ENCODE measurements around the gene NAV2.

The NAV2 gene

DNA sequence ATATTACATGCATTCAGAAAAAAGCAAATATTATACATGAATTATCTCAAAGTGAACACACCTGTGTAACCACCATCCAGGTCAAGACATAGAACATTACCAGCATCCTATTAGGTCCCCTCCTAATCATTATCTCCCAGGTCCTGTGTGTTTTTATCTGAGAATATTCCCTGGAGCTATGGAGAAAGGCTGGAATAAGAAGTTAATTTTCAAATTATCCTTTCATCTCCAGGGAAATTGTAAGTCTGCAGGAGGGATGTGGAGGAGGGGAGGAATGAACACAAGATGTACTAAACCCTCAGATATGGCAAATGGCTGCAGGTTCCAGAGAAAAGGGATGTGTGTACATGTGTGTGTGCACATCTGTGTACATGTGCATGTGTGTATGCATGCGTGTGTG, 25.2 kb upstream of the NAV2 start:
- DNase-seq, result no peak

DNA sequence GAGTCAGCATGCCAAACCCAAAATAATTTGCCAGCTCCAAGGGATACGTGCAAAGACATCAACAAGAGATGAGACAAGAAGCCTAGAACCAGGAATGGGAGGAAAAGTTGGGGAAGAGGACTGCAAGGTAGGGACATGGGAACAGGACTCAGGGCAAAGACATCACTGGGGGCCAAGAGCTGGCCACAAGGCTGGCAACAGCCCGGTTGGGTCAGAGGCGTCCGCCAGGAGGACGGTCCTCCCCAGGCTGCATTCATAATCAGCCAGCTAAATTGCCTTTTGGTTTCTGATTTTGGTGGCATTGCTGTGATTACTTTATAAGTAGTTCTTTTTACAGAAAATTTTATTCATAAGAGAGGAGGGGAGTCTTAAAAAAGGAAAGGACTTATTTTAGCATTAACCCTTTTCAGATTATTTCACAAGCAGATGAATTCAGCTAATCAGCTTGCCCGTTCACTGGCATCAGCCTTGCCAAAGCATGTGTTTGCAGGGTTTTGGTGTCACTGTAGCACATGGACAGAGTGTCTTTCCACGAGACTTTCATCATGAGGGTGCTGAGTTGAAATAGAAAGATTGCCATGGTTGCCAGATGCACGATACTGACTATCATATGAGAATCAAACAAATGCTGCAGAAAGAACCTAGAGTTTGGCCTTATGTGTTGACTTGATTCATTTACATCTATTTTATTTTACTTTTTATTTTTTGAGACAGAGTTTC, 23.2 kb upstream of the NAV2 start:
- no peak for DNase-seq

DNA sequence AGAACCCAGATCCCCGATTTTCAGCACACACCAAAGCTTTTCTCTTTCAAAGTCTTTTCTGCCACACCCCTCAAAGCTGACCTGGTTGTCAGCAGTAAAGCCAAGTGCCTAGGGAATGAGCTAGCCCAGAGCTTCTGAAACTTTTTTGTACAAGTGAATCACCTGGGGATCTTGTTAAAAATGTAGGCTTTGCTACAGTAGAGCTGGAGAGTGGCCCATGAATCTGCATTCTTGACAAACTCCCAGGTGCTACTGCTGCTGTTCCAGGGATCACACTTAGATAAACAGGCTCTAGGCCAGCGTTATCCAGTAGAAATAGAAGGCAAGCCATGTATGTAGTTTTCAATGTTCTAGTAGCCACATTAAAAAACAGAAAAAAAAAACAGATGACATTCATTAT, 21.8 kb upstream of the NAV2 start:
- DNase-seq, result no peak

DNA sequence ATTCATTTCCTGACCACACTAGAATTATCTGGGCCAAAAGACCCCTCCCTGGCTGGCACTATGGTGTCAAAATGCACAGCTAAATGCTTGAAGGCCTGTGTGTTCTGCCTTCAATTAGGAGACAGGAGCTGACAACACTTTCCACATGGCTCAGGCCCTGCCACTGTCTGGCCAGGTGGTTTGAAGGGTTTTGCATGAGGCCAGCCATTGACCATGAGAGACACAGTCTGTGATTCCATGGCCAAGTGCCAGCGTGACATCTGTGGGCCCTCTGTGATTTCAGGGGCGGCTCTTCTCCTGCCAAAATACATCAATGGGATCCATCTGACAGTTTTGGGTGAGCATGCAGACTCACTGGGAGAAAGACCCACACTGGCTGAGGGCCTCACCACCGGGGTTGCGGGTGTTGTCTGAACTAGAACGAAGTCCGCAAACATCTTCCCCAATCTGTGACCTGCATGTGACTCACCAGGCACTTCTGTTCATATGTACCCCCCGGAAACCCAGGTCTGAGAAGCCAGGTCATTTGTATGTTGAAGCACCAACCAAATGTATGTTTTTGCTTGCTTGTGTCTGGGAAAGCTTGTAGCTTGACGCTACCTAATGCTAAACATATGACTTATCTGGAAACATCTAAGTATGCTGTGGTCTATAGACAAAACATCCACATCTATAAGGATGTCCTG, 20.7 kb upstream of the NAV2 start:
- peak; percentile 47 for DNase-seq

DNA sequence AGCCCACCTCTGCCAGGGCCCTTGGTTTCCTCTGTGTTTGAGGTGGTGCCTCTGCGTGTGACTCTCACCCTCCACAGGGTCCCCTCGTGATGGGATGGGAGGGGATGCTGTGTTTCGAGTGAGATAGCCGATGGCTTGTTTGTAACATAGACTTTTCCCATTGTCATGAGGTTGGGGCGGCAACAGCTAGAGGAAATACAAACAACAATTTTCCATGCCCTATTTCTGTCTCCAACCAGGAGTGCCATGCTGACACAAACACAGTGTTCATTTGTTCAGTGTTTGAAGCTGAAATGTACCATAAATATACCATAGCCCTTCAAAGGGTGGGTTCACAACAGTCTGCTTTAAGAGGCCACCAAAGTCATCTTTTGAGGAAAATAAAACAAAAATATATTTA, 19.5 kb upstream of the NAV2 start:
- DNase-seq, result no peak

DNA sequence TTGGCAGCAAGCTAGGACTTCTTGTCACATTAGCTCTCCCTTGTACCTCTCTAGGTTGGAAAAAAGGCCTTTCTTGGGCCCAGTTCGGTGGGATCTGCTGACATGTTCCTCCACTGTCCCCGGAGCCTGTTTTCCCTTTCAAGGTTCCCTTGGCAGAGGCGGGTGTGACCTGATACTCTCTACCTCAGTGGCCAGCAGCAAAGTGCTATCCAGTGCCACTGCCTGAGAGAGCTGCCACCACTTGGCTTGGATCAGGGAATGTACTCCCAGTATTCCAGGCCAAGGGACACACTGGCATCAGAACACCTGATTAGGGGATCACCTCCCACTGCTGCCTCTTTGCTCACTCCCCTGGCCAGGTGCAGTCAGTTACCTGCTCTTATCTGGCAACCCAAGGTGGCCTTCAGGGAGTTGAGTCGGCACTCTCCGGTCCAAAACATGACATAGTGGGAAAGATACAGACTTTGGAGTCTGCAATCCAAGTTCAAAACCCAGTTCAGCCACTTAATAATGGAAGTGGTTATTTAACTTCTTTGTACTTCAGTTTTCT, 17.8 kb upstream of the NAV2 start:
- no peak for DNase-seq

DNA sequence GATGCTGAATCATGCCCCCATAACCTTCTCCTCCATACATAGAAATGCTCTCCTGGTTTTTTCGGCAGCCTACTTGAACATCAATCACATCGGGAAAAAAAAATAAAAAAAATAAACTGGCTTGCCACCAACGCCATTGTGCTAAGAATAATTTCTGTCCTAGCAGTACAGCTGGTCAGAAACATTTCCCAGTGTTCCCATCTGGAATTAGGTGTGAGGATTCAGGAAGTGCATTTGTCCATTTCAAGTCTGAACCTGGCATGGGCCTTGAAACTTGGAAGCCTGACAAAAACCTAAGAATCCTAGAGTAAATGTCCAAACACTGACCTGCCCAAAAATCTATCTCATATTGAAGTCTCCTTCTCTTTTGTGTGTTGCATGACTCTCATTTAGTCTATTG, 16.6 kb upstream of the NAV2 start:
- no peak for DNase-seq

DNA sequence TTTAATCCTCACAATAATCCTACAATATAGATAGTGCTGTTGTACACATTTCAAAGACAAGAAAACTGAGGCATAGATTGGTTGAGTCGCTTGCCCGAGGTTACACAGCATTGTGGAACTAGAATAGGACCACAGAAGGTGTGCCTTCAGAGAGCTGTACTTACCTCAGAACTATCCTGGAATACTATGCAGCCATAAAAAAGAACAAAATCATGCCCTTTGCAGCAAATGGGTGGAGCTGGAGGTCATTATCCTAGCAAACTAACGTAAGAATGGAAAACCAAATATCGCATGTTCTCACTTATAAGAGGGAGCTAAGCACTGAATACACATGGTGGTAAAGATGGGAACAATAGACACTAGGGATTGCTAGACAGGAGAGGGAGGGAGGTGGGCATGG, 15.7 kb upstream of the NAV2 start:
- no peak for DNase-seq

DNA sequence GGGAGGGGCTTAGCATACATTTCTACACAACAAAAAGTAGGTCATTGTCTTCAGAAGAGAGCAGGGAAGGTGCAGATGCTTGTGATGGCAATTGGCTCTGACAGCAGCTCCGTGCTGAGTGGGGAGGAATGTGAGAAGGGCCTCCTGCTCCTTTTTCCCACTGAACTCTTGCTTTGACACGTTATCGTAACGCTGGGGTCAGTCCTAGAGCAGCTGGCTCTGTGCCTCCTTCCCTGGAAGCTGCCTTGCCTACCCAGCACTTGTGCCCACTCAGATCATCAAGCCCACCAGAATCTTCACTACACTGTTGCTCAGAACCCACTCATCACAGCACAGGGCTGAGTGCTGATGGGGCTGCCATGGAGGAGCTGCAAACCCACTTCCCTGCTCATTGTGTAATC, 14.9 kb upstream of the NAV2 start:
- peak; percentile 14 for DNase-seq

DNA sequence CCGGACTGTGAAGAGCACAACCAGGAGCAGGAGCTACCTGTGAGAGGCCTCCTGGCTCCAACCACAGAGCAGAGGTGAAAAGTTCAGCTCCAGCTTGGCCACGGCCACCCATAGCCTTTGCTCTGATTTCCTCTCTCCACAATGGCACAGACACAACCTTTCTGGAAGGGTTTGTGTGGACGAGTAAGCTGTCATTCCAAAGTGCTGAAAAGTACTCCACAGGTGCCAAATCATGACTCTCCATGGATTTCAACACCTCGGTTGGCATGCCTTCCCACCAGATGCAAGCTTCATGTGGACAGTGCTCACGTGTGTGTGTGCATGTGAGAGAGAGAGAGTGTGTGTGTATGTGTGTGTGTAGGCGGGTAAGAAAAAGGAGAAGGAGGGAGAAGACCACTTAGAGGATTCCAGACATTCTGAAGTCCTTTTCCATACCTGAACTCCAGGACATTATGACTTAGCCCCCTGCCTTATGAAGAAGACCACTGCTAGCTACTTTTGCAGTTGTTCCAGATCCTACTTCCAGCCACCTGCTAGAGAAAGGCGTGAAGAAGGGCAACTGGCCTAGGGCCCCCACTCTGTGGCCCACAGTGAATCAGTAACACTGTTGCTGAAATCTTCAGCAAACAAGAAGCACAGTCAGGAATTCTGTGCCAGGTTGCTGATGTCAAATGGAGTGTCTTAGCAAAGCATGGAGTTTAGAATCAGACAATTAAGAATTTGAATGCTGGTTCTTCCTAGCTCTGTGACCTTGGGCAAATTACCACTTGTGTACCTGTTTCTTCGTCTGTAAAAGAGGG, 13.9 kb upstream of the NAV2 start:
- DNase-seq, result peak; percentile 43

DNA sequence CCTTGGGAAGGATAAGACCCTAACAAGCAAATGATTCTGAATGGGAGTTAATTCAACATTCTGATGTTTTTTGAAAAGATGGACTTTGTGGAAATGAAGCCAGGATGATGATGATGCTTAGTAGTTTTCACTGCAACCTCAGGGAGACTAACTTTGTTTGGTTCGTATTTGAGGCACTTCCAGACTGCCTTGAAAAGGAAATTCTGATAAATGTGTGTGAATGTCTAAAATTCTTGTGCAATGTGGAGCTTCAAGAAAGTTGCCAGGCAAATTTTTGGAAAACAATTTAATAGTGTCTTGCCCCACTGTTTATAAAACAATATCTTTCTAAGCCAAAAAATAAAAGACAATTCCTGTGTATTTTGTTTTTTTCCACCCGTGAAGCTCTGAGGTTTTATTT, 11.2 kb upstream of the NAV2 start:
- DNase-seq, result no peak

DNA sequence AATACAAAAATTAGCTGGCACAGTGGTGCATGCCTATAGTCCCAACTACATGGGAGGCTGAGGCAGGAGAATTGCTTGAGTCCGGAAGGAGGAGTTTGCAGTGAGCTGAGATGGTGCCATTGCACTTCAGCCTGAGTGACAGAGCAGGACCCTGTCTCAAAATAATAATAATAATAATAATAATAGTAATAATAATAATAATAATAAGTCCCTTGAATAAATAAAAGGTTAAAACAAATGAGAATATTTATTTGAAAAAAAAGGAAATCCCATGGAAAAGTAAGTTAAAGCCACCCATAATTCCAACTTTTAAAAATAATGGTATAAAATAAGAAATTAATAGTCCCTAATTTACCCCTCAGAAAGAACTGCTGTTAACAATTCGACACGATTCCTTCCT, 10.0 kb upstream of the NAV2 start:
- DNase-seq, result no peak

DNA sequence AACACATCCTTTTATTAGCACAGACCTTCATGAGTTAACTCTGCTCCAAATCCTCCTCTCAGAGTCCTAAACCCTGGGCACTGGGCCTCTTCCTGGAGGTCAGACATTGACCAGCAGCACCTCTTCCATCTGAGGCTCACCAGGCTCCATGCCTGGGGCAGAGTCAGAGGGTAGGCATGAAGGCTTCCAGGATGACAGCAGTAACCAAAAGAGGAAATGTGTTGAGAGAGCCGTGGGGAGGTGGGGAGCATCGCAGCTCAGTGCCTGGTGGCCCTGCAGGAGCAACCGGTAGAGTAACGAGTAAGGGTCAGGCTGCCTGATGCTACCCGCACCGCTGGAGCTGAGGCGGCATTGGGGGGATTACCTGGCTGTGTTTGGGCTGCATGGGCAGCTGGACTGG, 9.4 kb upstream of the NAV2 start:
- peak; percentile 21 for DNase-seq

DNA sequence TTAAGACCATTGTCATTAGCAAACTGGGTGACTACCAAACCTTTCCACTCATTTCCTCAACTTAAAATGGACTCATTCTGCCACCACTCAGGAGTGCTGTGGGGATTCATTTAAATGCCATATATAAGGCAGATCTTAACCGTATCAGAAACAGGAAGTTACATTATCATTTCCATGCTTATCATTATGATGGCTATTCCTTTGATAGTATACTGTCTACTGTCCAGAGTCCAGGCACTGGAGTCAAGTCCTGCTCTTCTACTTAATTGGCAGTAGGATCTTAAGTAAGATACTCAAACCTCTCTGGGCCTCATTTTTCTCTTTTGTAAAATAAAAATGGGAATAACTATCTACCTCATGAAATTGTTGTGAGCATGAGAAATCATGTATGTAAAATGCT, 8.4 kb upstream of the NAV2 start:
- DNase-seq, result no peak

DNA sequence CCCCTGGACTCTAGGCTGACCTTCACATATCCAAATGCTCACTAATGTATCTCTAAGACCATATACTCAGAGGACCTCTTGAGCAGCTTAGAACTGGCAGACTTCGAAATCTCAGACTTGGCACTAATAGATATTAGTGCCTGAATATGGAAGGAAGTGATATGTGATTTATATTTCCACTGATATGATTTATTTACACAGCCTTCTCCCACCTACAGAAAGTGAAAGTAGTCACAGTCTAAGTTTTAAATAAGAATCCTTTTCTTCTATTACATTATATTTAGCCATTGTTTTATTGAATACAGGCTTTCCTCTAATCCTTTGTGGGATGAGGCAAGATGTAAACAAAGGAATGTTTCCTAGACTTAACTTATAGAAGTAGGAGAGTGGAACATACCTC, 6.7 kb upstream of the NAV2 start:
- no peak for DNase-seq

DNA sequence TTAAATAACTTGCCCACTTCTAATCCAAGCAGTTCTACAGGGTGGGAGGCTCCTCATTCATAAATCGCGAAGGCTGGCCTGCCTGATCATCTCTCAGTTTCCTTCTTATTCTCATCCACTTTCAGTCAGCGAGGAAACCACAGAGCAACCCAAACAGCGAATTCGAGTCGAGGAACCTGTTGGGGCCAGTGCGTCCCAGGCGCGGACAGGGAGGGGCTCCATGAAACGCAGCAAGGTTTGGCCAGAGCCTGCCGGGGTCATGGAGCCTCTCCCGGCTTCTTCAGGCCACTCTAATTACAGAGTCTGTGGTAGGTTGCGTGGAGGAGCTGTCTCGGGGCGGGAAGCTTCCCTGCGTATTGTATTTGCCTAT, 741 bp upstream of the NAV2 start:
- DNase-seq, result no peak

DNA sequence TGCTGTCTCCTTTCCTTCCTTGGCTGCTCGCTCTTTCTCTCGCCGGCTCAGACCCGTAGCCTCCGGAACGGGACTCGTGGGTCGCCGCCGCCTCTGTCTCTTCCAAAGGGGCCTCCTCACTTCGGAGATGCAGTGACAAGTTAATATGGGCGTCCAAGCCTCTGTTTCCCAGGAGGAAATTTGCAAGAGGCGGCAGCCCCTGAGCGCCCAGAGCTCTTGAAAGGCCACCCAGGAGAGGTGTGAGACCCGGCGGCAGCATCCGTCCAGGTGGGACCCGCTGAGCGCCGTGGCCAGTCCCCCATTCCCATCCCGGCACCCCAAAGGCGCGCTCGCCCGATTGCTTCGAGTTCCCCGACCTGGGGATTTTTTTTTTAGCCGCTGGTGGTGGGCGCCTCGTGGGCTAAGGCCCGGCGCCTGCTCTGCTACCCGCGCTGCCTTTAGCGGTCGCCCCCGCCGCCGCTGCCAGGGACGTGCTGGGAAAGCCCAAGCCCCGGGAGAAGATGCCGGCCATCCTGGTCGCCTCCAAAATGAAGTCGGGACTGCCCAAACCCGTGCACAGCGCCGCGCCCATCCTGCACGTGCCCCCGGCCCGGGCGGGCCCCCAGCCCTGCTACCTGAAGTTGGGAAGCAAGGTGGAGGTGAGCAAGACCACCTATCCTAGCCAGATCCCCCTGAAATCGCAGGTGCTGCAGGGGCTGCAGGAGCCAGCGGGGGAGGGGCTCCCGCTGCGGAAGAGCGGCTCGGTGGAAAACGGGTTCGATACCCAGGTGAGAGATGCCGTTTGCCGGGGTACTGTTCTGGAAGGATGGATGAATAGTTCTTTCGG, 772 bp downstream of the NAV2 start:
- DNase-seq, result peak; percentile 5

DNA sequence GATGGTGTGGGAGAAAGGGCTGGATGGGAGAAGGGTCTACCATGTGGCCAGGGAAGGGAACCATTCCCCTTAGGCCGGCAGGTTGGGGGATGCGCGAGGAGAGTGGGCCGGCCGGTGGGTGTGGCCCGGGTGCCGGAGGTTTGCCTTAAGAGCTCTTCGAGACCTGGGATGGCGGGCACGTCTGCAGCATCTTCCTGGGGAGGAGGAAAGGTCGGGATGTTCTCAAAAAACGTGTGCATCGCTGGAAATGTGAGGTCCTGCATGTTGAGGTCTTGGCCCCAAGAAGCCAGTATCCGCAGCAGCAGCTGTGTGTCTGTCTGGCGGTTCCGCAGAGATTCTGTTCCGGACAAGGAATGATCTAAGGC, 1.4 kb downstream of the NAV2 start:
- no peak for DNase-seq

DNA sequence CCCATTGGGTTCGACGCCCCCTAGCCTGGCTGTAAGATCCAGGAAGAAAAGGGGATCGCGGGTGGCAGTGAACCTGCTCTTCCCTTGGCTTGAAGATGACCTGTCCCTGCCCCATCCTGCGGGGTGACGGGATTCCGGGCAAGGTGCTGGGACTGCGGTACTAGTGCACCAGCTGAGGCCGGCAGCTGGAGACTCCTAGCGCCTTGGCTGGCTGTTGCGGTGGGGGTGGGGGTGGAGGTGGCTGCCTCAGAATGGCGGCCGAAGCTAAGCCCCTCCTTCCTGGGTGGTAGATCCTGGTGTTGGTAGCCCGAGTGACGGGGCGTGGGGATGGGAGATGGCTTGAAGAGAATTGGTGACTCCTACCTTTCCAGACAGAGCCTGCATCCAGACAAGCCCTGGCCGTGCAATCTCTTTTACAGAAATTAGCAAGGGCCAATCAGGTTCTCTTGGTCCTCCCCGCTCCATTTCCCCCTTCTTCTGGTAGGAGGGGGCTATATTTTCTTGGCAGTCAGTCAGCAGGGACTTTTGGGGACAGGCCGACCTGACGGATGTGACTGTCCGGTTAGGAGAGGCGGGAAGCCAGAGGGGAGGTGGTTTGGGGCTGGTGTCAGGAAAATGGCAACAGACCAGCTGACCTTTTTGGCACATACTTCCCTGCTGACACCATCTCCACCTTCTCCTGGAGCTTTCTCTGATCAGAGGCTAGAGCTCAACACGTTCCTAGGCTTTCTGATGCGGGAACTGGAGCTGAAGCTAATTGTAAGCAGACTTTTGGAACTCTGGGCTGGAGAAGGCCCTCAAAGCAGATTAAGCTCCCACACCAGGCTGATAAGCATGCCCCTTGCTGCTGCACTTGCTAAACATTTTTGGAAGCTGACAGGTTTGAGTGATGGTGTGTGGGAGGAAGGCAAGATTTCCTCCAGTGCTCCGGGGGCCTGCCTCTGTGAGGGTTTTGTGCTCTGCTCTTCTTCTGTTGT, 2.0 kb downstream of the NAV2 start:
- DNase-seq, result peak; percentile 46

DNA sequence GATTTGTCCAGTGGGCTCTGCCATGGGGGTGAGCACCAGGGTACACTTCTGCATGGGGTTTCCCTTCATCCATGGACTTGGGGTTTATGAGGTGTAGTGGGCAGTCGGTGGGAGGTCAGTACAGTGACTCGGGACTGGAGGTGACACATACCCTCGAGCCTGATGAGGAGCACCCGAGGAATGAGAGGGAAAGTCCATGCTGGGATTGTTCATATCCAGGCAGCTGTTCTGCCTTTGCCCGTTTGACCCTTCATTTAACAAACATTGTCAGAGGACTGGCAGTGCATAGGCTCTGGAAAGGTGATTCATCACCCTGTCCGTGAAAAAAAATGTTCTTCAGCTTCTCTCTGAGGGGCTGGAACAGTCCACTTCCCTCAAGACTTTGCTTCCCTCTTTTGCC, 2.7 kb downstream of the NAV2 start:
- peak; percentile 65 for DNase-seq

DNA sequence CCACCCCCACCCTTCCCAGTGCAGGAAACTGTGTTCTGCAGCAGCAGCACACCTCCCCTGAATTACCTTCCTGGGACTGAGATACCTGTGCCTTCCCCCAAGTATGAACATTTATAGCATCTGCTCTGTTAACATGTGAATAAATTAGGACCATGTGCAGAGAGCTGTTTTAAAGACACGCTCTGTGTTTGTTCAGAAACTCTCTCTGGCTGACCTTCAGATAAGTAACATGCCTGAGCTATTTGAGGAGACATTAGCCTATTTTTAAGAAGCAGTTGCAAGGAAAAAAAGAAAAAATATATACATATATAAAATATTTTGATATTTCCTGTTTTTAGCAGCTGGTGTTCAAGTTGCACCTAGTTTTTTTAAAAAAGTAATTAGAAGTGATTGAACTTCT, 5.4 kb downstream of the NAV2 start:
- no peak for DNase-seq

DNA sequence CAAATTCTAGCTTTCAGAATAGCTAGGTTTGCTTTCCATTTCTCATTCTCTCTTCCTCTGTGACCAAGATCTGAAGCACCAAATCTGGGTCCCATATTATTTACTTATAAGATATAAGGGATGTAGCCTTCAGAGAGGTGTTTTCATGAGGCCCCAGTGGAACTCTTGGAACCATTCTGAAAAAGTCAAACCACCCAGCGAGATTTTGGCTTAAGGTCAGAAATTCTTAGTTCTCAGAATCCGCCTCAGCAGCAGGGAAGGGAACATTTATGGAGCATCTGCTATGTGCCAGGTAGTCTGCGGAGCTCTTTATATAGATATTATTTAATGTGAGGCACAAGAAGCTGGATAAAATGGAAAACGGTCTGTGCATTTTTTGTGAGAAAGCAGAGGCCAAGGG, 6.3 kb downstream of the NAV2 start:
- DNase-seq, result no peak

Data from fibroblast of skin of scalp (primary cell).